Measurements from ENCODE around the gene NTRK3. TPM values are rescaled to one million over a fixed set of nuclear protein-coding genes. Genes with fewer than 3 reads are reported as not detected.

Gene NTRK3
- total and polyA plus RNA-seq, 2 of the 8 experiments (the other 6 are each of a cell fraction or from before 2014, with no cell fraction given), result 4.5 to 6.8 TPM

DNA sequence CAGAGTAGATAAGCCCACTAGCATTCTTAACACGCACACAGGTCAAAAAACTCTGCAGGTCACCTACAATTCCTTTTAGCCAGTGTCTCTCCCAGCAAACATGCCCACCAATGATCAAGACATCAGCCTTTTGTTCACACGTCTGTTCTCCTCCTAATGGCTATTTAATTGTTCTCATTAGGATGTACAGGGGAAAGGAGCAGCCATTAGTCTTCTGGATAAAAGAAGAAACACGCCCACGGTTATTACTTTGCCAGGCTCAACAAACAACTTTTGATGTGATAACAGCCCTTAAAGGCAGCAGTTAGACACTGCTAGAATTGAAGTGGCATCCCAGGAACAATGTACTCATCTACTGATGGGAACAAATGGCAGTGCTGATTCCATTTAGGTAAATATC, 108.8 kb downstream of the NTRK3 start:
- Histone ChIP-seq H2AFZ (ENCODE audit: low read length) (no peak overlapping the region), H3K23me2 (ENCODE audit: low read depth, low read length) (no peaks in the 10 kb centered on the region), H3K27me3 (replicated peaks in 1 of 4; ENCODE audit: control insufficient read depth in 3 of 4, extremely low read depth in 1 of 4, insufficient read depth in 3 of 4, low read length in 3 of 4) (no peaks in the 10 kb centered on the region), H3K4me1 (replicated peaks in 1 of 4; ENCODE audit: control insufficient read depth in 3 of 4, insufficient read depth in 4 of 4, low read length in 3 of 4) (peaks cover 0 to 3% (median under 1%) of the 10 kb centered on the region in 4 experiments; a peak in 2 of 7 replicates), H3K23ac (ENCODE audit: insufficient read length) (no peak overlapping the region), H3K27ac (ENCODE audit: low read depth, low read length) (no peak overlapping the region), H3K18ac (ENCODE audit: extremely low read depth, low read length) (no peak overlapping the region), H2BK20ac (ENCODE audit: low read length) (no peak overlapping the region), H3K4me3 (ENCODE audit: extremely low read depth in 1 of 4, insufficient read depth in 2 of 4, low read depth in 3 of 4, low read length in 4 of 4) (no peak overlapping the region), H2BK120ac (replicated peaks; ENCODE audit: low read depth, low read length) (no peak overlapping the region), H4K20me1 (replicated peaks in 1 of 2; ENCODE audit: control insufficient read depth in 1 of 2, insufficient read depth in 2 of 2, low read length in 2 of 2) (peaks cover 0 to 1% of the 10 kb centered on the region in 2 experiments), H3K79me2 (ENCODE audit: control insufficient read depth in 1 of 2, insufficient read depth in 2 of 2, low read length in 2 of 2) (no peaks in the 10 kb centered on the region), H3K9me3 (ENCODE audit: insufficient read depth in 2 of 2, low read depth in 1 of 2, low read length in 1 of 2) (no peaks in the 10 kb centered on the region; a peak in 1 of 4 replicates), H3K36me3 (ENCODE audit: control insufficient read depth in 2 of 4, insufficient read depth in 4 of 4, low read length in 3 of 4) (0 out of 8 replicates have a peak, but pooled peaks cover 0 to 2% (median 0%) of the 10 kb centered on the region in 4 experiments), H4K8ac (ENCODE audit: extremely low read depth, insufficient read depth, low read length) (no peak overlapping the region), H3K79me1 (ENCODE audit: low read depth, low read length) (no peaks in the 10 kb centered on the region), H3K9ac (replicated peaks in 1 of 4; ENCODE audit: extremely low read depth in 1 of 4, low read depth in 3 of 4, low read length in 3 of 4) (no peak overlapping the region), H2BK15ac (ENCODE audit: low read length) (no peak overlapping the region), H3K56ac (replicated peaks; ENCODE audit: insufficient read length, low read depth, low read length) (no peak overlapping the region), H4K91ac (replicated peaks; ENCODE audit: insufficient read length, low read length) (no peak overlapping the region), H2BK12ac (ENCODE audit: low read depth, low read length) (no peak overlapping the region), H4K5ac (ENCODE audit: insufficient read length, low read depth, low read length) (no peak overlapping the region), H2AK5ac (ENCODE audit: low read depth, low read length) (no peak overlapping the region), H3K4me2 (ENCODE audit: insufficient read depth in 1 of 2, low read depth in 2 of 2, low read length in 2 of 2) (no peak overlapping the region), H3K4ac (replicated peaks; ENCODE audit: insufficient read length, low read depth, low read length) (no peak overlapping the region), H2BK5ac (ENCODE audit: low read depth, low read length) (no peak overlapping the region), H3K14ac (ENCODE audit: insufficient read length) (no peak overlapping the region)
- ChIA-PET CTCF (ENCODE audit: partially characterized antibody) (interaction anchor here (1.0 to 1.5 kb wide), 2 partner anchors 11 to 98 kb away, joined by 3 read pairs; no protein-coding TSS in a partner anchor), POLR2A (ENCODE audit: partially characterized antibody) (no interaction called here)
- WGBS, 2 experiments (ENCODE audit: extremely low coverage in 1 of 2, insufficient coverage in 1 of 2, insufficient read length in 1 of 2, insufficient replicate concordance in 2 of 2, low coverage in 1 of 2, low lambda C conversion rate in 2 of 2, missing lambda C conversion rate in 1 of 2), result 87% methylated on average over 4 of the region's 4 CpGs; no CpG with 5 or more reads in 1 of the 2 experiments
- FAIRE-seq, result no peak
- no peak for DNase-seq (ENCODE audit: low read depth in 1 of 2, low spot score in 2 of 2)
- TF ChIP-seq EGR1 (IDR thresholded peaks at IDR 0.05; ENCODE audit: borderline replicate concordance, low read depth, low read length) (no peak), PHF8 (conservative IDR thresholded peaks at IDR 0.05; ENCODE audit: low read depth, low read length) (no peak), TAF7 (optimal IDR thresholded peaks at IDR 0.05; ENCODE audit: borderline replicate concordance, low read depth, low read length) (no peak), SIN3A (conservative IDR thresholded peaks at IDR 0.05 in 1 of 2, IDR thresholded peaks at IDR 0.05 in 1 of 2; ENCODE audit: low read depth in 1 of 2, low read length in 2 of 2) (no peak), CBX5 (IDR thresholded peaks at IDR 0.05; ENCODE audit: low read depth, low read length) (no peak), JUN (IDR thresholded peaks at IDR 0.05; ENCODE audit: low read depth, low read length) (no peak), EZH2 (IDR thresholded peaks at IDR 0.05; ENCODE audit: low read depth, low read length, severe bottlenecking) (no peak), CHD1 (IDR thresholded peaks at IDR 0.05; ENCODE audit: low read depth, low read length) (no peak), RFX5 (IDR thresholded peaks at IDR 0.05; ENCODE audit: borderline replicate concordance, low read depth, low read length) (no peak), CTBP2 (IDR thresholded peaks at IDR 0.05; ENCODE audit: borderline replicate concordance, insufficient read depth, insufficient read length, low read length) (no peak), ASH2L (IDR thresholded peaks at IDR 0.05; ENCODE audit: low read length) (no peak), MAFK (IDR thresholded peaks at IDR 0.05; ENCODE audit: low read depth, low read length) (no peak), NRF1 (IDR thresholded peaks at IDR 0.05; ENCODE audit: low read depth, low read length) (no peak), GABPA (IDR thresholded peaks at IDR 0.05; ENCODE audit: borderline replicate concordance, insufficient read depth, low read length) (no peak)
